ENCODE data around the gene FCAMR.

Gene FCAMR, protein sequence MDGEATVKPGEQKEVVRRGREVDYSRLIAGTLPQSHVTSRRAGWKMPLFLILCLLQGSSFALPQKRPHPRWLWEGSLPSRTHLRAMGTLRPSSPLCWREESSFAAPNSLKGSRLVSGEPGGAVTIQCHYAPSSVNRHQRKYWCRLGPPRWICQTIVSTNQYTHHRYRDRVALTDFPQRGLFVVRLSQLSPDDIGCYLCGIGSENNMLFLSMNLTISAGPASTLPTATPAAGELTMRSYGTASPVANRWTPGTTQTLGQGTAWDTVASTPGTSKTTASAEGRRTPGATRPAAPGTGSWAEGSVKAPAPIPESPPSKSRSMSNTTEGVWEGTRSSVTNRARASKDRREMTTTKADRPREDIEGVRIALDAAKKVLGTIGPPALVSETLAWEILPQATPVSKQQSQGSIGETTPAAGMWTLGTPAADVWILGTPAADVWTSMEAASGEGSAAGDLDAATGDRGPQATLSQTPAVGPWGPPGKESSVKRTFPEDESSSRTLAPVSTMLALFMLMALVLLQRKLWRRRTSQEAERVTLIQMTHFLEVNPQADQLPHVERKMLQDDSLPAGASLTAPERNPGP

DNA sequence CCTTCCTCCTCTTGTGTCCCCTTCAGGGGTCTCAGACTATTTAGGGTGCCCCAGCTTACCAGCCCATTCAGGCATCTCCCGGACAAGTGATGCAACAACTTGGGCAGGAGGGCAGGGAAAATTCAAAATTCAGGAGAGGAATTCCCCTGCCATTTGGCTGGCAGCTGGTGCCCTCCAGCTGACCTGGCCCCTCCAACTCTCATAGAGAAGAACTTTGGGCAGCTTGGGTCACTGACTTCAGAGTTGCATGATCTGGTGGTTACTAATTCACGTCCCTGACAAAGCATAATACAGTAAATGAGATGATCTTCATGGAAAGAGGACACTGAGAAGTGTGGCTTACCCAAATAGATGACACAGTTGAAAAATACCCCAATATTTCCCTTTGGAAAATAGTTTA is at the start of gene FCAMR:
TSS of gene FCAMR (minus strand) at position 15 of the 400 bp plus-strand sequence. CDS start 335 bp downstream, outside the sequence.
- DNase-seq, result no peak

DNA sequence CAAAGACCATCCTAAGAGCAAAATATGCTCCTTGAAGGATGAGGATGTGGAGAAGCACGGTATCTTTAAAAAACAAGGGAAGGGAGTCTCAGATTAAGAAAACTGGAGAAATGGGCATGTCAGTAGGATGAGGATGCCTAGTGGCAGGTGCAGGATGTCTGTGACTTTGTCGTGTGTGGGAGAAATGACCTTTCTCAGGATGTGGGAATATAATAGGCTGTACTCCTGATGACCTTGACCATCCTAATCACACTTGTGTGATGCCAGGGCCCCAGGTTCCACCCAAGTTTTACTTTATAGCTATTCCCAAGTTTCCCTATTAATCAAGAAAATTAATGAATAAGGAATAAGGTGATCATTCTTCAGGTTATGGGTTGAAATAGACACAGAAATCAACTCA is 49.4 kb upstream of the FCAMR start:
- DNase-seq, result no peak

DNA sequence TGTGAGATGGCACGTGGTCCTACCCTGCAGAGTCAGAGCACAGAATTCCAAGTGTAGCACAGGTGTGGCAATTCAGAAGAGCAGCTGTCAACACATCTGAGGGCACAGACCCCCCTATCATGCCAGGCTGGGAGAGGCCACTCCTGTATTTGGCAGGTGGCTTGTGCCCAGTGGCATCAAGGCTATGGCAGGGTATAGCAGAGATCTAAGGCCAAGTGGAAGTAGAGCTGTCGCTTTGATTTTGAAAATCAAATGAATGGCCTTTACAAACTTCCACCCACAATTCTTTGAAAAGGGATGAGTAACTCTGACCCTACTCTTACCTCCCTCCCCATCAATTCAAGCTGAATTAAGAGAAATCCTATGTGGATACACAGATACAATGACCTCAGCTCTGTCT is 48.9 kb upstream of the FCAMR start:
- no peak for DNase-seq

DNA sequence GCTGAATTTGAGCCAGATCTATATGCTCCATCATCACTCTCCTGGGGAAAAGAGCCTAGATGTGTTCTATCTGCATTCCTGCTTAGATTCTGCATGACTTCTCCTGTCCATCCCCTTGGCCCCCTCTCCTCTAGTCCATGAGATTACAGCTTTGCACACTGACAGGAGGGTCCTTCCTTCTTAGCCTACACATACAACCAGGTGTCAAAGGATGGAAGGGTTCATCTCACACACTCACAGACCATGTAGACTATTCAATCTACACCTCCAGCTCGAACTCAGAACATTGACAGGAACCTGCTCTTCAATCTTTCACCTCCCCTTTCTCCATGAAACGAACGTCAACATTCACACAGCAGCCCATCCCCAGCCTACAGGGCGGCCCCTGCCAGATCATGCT is 48.4 kb upstream of the FCAMR start:
- DNase-seq, result no peak

DNA sequence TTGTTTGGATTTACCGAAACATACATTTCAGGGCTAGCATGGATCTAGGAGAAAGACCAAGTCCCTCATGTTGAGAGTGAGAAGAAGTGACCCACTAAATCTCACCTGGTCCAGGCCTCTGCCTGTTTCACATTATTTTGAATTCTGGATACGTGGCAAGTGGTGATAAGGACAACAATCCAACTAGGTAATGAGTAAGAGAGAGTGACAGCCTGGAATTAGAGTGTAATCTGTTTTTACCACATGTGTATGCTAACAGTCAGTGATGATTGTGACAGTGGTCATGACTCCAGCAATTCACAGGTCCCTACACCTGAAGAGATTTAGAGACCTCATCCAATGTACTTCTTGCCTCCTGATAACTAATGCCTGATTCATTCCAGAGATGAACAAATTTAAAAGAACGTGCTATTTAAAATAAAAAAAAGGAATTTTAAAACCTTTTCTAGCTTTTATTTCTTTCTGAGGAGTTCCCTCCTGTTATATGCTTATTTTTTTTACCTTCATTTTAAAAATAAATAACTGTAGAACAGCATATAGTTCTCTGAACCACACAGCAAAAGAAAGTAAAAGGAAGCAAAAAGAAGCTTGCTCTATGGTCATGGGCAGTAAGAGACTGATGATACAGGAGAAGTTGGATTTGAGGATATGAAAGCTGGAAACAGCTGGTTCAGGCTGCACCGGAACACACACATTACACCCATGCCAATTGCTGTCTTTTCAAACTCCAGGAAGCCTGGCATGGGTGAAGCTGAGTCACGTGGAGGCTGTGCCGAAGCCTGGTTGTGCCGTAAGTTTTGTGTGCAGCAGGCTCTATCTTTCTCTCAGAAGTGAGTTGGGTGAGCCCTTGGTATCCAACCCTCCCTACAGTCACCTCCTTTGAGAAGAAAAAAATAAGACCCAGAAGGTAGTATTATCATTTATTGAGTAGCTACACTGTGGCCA is 47.6 kb upstream of the FCAMR start:
- DNase-seq, result no peak

DNA sequence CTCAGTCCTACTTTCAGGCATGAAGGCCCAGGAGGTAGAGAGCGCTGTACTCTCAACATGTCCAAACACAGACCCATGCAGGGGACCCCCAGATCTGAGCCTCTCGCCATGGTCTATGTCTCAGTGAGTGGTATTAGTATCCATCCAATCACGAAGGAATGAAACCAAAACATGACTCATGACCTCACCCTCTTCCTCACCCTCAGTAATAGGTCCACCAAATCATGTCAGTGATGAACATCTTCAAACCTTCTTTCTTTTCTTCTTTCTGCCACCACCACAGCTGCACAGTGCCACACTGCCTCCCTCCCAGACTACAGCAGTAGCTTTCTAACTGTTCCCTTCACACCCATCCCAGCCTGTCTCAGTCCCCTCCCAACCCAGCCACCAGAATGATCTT is 45.5 kb upstream of the FCAMR start:
- no peak for DNase-seq

DNA sequence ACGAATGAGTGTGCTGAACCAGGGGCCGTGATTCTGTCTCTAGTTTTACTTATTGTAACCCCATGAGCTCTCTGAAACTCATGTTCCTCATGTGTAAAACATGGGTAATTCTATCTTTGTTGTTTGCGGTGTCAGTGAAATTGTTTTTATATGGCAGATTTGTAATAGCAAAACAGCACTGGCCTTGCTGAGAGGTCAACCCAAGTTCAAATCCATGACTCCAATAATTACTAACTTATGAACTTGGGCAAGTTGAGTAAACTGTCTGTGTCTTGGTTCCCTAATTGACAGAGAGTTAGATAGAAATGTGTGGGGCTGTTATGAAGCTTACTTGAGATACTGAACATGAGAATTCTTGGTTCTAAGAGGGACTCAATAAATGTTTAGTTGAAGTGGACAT is 44.5 kb upstream of the FCAMR start:
- no peak for DNase-seq

DNA sequence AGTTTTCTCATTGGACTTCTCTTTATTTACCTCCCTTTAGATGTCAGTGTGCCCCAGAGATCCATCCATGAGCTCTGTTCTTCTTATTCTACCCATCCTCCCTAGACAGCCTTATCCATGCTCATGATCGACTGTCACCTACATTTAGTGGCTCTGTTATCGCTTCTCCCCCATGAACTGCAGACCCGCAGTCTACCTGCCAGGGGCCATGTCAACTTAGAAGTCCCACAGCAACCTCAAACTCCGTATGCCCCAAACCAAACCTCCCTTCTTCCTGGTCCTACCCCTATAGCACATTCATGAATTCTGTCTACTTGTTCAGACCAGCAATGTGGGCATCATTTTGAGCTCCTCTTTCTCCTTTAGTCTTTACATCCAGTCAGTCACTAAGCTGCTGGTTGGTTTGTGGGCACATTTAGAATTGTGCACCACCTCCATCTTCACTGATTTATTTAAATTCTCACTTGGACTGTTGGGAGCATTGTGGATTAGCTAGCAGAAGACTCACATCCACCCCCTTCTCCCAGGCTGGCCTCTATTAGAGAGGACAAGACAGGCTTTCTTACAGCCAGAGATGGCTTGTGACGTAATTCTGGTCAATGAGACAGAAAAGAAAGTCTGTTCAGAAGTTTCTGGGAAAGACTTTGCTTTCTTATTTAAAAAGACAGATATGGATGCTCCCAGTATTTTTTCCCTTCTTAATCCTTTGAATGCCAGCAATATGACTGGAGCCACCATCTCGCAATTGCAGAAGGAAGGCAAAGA is 43.2 kb upstream of the FCAMR start:
- no peak for DNase-seq

DNA sequence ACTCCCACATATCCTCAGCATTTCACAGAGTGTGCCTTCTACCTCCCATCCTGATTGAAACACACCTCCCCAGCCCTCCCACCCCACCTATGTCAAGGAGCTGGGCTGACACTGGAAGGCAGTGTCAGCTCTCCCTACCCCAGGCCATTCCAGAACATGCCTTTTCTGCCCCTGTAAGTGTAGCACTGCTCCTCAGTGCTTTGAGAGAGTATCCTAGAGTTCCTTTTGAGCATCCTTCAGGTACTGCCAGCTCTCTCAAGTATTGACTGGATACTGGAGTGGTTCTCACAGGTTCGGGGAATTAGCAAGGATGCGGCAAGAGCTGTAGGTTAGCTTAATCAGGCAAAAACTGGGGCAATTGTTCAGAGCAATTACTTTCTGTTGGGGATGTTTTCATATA is 40.5 kb upstream of the FCAMR start:
- DNase-seq, result no peak

DNA sequence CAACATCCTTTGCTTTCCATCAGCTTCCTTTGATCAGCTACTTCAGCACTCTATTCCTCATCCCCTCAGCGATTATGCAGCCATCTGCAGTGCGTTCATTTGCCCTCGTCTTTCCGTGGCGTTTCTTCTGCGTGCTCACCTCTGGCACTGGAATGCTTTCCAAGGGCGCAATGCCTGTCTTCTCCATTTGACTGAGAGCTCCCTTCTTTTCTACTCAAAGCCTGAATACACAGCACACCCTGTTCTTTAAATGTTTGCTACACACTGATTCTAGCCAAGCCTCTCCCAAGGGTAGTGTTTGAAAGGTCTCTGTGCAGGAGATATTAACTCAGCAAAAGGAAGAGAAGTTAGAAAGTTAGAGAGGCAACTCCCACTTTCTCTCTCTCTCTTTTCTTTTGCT is 39.7 kb upstream of the FCAMR start:
- DNase-seq, result no peak

DNA sequence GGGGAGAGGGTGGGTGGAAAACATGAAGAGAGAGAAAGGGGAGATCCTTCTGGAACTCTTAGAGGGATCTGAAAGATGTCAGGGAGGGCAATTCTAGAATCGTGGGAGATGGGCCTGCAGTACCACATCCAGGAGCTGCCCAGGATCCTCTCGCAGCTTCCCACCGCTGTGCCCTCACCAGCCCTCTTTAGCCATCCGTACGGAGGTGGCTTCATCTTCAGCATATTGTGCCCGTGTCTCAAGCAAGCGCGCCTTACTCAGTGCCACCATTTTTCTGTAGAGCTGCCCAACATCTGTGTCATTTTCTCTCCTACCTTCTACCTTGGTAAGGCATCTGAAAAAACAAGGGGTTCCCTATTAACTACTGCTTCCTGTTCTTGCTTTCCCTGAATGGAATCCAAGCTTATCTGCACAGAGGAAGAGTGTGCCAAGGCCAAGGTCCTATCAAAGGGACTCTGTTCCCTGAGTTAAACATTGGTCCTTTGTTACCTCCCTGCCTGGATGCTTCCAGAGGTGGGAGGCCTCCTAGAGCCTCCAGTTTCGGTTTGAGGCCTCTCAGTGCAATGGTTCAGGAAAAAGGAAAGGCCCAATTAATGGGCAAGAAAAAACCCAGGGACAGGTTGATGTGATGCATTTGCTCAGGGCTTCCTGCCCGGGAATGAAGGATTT is 39.1 kb upstream of the FCAMR start:
- no peak for DNase-seq

DNA sequence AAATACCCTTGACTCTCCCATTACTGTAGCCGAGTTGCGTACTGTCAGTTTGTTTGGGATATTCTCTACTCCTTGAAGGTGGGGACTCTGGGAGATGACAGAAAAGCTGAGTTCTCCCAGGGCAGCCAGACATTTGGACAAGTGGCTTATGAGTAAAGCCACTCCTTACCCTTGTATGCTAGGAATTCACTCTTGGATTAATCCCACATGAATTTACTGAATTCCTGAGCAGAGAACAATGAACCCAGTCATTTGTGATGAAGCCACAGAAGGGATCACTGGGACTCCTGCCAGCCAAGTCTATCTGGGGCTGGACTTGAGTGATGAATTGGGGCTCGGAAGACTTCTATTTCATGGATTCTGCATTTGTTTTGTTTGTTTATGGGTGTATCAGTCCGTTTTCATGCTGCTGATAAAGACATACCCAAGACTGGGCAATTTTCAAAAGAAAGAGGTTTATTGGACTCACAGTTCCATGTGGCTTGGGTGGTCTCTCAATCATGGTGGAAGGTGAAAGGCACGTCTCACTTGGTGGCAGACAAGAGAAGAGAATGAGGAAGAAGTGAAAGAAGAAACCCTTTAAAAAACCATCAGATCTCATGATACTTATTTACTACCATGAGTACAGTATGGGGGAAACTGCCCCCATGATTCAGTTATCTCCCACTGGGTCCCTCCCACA is 37.2 kb upstream of the FCAMR start:
- DNase-seq, result no peak

DNA sequence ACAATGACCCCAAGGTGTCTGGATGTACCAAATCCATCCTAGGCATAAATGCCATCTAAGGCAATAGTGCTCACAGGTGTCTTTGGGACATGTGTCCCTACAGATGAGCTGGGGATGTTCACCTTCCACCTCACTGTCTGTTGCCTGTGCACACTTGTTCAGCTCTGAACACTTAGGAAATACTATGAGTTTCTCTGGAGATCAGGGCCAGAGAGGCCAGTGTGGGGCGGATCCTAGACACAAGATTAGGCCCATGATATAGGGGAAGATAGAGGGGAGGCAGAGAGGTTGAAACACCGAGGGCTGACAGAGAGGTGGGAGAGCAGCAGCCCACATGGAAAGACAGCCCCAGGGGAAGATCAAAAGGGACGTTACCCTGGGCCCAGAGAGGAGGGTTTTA is 36.7 kb upstream of the FCAMR start:
- no peak for DNase-seq

DNA sequence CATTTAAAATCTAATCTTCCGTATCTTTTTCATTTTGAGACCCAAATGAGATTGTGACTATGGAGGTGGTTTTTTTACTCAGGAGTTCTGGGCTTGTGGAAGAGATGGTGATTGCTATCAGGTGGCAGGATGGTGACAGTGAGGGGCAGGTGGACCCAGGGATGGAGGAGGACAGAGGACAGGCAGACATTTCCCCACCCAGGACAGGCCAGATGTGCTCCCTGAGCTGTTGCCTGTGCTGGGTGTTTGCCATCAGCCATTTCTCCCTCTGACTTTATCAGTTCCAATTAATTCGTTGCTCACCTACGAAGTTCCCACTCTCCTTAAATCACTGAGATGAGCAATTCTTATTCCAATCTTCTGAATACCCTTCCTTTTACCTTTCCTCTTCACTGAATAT is 35.8 kb upstream of the FCAMR start:
- DNase-seq, result no peak

DNA sequence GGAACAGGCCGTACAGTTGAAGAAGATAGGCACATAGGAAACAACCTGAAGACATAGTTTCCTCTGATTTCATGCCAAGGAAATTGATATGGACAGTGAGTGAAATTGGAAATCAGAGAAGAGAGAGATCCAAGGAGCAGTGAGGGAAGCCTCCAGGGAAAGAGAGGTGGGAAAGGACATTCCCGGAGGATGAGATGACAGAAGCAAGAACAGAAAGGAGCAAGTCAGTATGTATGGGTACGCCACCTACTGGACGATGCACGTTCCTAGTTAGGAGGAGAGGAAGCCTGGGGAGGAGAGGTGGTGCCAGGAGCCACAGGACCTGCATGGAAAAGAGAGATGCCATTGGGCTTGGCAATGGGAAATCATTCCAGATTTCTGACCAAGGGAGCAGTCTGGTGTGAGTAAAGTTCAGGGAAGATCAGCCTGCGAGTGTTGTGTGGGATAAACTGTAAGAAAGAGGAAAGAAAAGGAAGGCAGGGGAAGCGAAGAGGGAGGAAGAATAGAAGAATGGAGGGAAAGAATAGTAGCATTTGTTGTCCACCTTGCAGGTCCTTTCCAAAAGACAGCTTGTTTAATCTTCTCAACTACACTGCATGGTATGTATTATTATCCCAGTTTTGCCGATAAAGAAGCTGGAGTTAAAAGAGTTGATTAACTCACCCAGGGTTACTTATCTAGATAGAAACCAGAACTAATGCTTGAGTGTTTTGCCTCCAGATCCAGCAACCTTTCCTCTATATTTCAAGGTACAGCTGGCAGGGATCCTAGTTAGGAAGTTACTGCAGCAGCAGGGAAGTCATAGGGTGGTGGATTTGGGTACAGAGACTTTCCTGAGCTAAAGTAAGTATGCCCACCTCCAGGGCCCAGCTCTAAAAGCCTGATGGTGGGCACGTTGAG is 34.9 kb upstream of the FCAMR start:
- peak; percentile 9 to 37 for DNase-seq

DNA sequence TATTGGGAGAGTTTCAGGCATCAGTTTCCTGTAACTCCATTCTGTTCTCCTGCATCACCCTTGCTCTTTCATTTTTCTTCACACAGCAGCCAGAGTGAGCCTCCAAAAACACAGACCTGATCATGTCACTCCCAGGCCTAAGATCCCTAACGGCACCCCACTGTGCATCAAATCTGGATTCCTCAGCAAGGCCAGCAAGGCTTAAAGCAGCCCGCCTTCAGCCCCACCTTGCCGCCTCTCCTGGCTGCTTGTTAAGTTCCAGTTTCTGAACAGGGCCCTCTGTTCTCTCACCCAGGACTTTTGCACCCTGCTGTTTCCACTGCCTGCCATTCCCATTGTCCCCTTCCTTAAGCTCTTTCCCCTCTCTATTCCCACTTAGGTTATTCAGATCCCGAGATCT is 33.0 kb upstream of the FCAMR start:
- DNase-seq, result no peak

DNA sequence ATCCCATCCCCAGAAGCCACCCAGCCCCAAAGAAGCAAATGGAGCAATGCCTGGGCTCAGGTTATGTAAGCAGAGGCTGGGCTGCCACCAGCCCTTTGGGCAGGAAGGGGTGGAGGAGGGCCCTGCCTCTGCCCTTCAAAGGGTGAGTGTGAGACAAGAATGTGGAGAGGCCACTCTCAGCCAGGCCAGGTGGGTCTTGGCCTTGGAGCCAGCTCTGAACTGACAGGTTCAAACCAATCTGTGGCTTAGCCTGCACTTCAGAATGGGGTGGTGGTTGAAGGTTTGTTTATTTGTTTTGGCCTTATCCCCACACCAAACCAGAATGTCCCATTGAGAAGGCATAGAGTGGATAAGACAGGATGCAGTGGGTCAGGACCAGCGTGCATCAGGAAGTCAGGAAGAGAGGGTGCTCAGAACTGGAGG is 32.5 kb upstream of the FCAMR start:
- no peak for DNase-seq

DNA sequence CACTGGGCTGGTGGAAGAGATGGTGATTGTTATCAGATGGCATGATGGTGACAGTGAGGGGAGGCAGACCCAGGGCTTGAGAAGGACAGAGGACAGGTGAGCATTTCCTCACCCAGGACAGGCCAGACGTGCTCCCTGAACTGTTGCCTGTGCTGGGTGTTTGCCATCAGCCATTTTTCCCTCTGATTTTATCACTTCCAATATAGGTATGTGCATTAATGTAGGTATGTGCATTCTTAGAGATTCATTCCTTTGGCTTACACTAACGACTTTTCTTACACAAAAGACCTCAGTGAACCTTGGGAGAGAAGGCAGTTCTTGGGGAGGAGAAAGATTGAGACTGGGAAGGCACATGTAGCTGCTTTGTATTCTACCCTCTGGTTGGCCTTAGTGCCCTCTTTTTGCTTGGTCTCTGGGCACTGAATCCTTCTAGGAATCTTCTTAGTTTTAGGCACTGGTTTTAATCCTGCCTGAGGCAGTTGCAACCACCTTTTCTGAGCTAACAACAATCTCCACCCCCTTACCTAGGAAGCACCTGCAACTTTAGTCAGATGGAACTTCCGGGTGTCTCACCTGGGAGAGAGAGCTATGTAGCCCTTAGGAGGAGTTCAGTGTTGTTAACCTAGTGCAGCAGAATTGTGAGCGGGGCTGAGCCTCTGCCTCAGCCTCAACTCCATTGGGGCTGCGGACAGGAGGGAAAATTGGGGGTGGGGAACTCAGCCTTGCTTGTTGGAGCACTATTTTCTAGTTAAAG is 31.4 kb upstream of the FCAMR start:
- DNase-seq, result no peak

DNA sequence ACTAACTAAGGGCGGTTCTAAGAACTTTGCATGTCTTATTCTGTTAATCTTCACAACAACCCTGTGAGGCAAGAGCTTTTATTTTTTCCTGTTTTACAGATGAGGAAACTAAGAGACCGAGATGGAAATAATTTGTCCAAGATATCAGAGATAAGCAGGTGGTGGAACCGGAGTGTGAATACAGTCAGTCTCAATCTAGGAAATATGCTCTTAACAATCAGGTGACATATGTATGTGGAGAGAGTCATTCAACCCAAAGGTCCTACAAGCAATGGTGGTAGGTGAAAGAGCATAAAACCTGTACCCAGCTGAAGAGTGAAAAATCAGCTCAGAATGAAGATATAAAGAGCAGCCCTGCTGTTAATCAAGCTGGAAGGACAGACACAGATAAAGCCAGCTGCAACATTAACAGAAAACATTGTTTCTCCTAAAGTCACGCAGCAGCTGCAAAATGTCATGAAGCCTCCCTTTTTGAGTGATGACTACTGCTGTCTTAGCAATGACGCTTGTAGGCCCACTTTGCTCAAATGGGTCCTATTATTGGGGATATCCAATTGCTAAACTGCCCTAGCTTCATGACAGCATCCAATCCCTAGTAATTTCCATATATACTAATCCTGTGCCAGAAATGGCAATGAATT is 30.5 kb upstream of the FCAMR start:
- no peak for DNase-seq

Measured in NCI-H524 (cell line).